ENCODE measurements around the gene HSF2BP. TPM values are rescaled to one million over a fixed set of nuclear protein-coding genes. Genes with fewer than 3 reads are reported as not detected.

Gene HSF2BP
- polyA plus RNA-seq, 1 donor from 2014 or later, result 0.89 TPM

- Histone ChIP-seq H3K9ac (ENCODE audit: low read length) (no peak overlapping the region), H3K27ac (ENCODE audit: low read length) (no peak overlapping the region), H3K27me3 (ENCODE audit: insufficient read depth, low read depth, low read length) (no peaks in the 10 kb centered on the region), H3K79me2 (replicated peaks; ENCODE audit: insufficient read depth, low read length) (peaks cover 16% of the 10 kb centered on the region), H3K9me2 (ENCODE audit: insufficient read depth, low read length) (no peaks in the 10 kb centered on the region), H3K4me2 (ENCODE audit: low read length) (no peak overlapping the region), H3K4me3 (ENCODE audit: low read length) (no peak overlapping the region), H2AFZ (ENCODE audit: low read depth, low read length) (no peak overlapping the region), H4K20me1 (ENCODE audit: insufficient read depth) (no peaks in the 10 kb centered on the region), H3K36me3 (ENCODE audit: insufficient read depth, low read length) (no peaks in the 10 kb centered on the region), H3F3A (ENCODE audit: insufficient read depth, low read length, poor library complexity, severe bottlenecking) (no peaks in the 10 kb centered on the region), H3K9me3 (ENCODE audit: low read length) (no peaks in the 10 kb centered on the region)
- TF ChIP-seq EP300 (conservative IDR thresholded peaks at IDR 0.05; ENCODE audit: poor library complexity, severe bottlenecking), result no peak
- TF ChIP-seq MXI1 (conservative IDR thresholded peaks at IDR 0.05; ENCODE audit: poor library complexity, severe bottlenecking), result no peak
Measured at GRCh38 chr21:43657355-43658087, 1.8 kb downstream of the HSF2BP start.

GRCh38 chr21:43654806-43655489 is 4.3 kb downstream of the HSF2BP start:
- TF ChIP-seq SMC3 (conservative IDR thresholded peaks at IDR 0.05; ENCODE audit: poor library complexity) (no peak), POLR2AphosphoS5 (IDR thresholded peaks at IDR 0.05) (no peak), REST (IDR thresholded peaks at IDR 0.05; ENCODE audit: borderline replicate concordance) (no peak), RAD21 (conservative IDR thresholded peaks at IDR 0.05) (no peak), MXI1 (conservative IDR thresholded peaks at IDR 0.05; ENCODE audit: poor library complexity, severe bottlenecking) (no peak), EZH2 (IDR thresholded peaks at IDR 0.05; ENCODE audit: borderline replicate concordance, insufficient read depth, low read length, poor library complexity, severe bottlenecking) (no peak), EP300 (conservative IDR thresholded peaks at IDR 0.05; ENCODE audit: poor library complexity, severe bottlenecking) (no peak), TAF1 (IDR thresholded peaks at IDR 0.05; ENCODE audit: low read depth) (no peak)
- TF ChIP-seq, protein P1, sequence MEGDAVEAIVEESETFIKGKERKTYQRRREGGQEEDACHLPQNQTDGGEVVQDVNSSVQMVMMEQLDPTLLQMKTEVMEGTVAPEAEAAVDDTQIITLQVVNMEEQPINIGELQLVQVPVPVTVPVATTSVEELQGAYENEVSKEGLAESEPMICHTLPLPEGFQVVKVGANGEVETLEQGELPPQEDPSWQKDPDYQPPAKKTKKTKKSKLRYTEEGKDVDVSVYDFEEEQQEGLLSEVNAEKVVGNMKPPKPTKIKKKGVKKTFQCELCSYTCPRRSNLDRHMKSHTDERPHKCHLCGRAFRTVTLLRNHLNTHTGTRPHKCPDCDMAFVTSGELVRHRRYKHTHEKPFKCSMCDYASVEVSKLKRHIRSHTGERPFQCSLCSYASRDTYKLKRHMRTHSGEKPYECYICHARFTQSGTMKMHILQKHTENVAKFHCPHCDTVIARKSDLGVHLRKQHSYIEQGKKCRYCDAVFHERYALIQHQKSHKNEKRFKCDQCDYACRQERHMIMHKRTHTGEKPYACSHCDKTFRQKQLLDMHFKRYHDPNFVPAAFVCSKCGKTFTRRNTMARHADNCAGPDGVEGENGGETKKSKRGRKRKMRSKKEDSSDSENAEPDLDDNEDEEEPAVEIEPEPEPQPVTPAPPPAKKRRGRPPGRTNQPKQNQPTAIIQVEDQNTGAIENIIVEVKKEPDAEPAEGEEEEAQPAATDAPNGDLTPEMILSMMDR (IDR thresholded peaks at IDR 0.05; ENCODE audit: poor library complexity, severe bottlenecking), result no peak
- no peak overlapping the region for H3K9ac ChIP-seq (ENCODE audit: low read length)
- no peaks in the 10 kb centered on the region for H4K20me1 ChIP-seq (ENCODE audit: insufficient read depth)
- no peaks in the 10 kb centered on the region for H3K27me3 ChIP-seq (ENCODE audit: insufficient read depth, low read depth, low read length)
- no peaks in the 10 kb centered on the region for H3F3A ChIP-seq (ENCODE audit: insufficient read depth, low read length, poor library complexity, severe bottlenecking)
- no peak overlapping the region for H3K27ac ChIP-seq (ENCODE audit: low read length)
- H3K79me2 ChIP-seq (replicated peaks; ENCODE audit: insufficient read depth, low read length), result no peaks in the 10 kb centered on the region
- H3K9me3 ChIP-seq (ENCODE audit: low read length), result no peaks in the 10 kb centered on the region
- no peak overlapping the region for H3K4me3 ChIP-seq (ENCODE audit: low read length)
- no peaks in the 10 kb centered on the region for H3K36me3 ChIP-seq (ENCODE audit: insufficient read depth, low read length)
- H3K9me2 ChIP-seq (ENCODE audit: insufficient read depth, low read length), result no peaks in the 10 kb centered on the region
- H3K4me2 ChIP-seq (ENCODE audit: low read length), result no peak overlapping the region
- H2AFZ ChIP-seq (ENCODE audit: low read depth, low read length), result no peak overlapping the region
